ENCODE measurements around the gene CAPZB. TPM values are rescaled to one million over a fixed set of nuclear protein-coding genes. Genes with fewer than 3 reads are reported as not detected.
A peak's percentile ranks its signal among the peaks of the same experiment; 100 is the strongest.

The CAPZB gene
- total RNA-seq, 3 donors from 2014 or later: 112 to 114 (median 113) TPM

DNA sequence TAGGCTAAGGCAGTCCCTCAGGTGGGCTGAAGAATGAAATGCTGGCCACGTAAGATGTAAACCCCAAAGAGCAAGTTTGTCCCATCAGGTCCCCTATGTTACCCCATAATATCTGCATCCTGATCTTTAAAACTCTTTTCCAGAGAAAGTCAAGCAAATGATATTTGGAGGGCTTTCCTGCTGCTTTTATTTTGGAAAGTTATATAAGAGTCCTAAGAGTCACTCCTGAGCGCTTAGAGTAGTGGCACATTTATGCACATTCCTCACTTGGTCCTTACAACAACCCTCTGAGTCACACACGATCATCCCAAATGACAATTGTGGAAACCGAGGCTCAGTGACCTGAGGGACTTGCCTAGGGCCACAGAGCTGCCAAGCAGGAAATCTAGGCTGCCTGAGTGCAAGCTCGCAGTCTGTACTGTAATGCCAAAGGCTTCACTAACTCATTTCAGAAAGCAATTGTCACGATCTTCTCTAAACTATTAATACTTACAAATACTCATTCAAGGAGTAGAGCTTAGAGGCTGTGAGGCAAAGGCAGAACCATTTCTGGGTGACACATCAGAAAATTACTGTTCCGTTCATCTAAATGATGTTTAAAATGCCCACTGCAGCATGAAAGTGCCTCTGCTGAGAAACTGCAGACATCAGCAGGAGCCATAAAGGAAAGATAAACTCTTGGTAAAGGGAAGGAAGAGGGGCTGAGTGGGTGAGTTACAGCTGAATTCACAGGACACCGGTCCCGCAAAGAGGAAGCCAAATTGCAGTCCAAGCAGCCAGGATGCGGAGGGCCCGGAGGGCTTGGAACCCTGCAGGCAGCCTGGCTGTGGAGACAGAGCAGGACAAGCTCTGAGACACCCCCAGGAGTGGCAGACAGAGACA, 30.8 kb downstream of the CAPZB start:
- Histone ChIP-seq H3K4me3 (peak overlapping the region in 1 of 3 donors; percentile 24), H3K27me3 (no peaks in the 10 kb centered on the region), H3K27ac (peak overlapping the region; percentile 33 to 69), H3K36me3 (no peaks in the 10 kb centered on the region), H3K9me3 (no peaks in the 10 kb centered on the region), H3K4me1 (peaks cover 17 to 39% of the 10 kb centered on the region in 2 donors)
- no peak for DNase-seq (ENCODE audit: low spot score in 2 of 2)
- TF ChIP-seq, protein P1, sequence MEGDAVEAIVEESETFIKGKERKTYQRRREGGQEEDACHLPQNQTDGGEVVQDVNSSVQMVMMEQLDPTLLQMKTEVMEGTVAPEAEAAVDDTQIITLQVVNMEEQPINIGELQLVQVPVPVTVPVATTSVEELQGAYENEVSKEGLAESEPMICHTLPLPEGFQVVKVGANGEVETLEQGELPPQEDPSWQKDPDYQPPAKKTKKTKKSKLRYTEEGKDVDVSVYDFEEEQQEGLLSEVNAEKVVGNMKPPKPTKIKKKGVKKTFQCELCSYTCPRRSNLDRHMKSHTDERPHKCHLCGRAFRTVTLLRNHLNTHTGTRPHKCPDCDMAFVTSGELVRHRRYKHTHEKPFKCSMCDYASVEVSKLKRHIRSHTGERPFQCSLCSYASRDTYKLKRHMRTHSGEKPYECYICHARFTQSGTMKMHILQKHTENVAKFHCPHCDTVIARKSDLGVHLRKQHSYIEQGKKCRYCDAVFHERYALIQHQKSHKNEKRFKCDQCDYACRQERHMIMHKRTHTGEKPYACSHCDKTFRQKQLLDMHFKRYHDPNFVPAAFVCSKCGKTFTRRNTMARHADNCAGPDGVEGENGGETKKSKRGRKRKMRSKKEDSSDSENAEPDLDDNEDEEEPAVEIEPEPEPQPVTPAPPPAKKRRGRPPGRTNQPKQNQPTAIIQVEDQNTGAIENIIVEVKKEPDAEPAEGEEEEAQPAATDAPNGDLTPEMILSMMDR (IDR thresholded peaks at IDR 0.05): no peak
- TF ChIP-seq POLR2A (IDR thresholded peaks at IDR 0.05): no peak
- intact Hi-C loops (cut with DNase I; ENCODE audit: low total_unique reads): no loop called here

GRCh38 chr1:19453741-19454201, 31.6 kb downstream of the CAPZB start:
- Histone ChIP-seq H3K27me3 (no peaks in the 10 kb centered on the region), H3K4me3 (no peak overlapping the region), H3K27ac (peak overlapping the region; percentile 33 to 69), H3K4me1 (peaks cover 19 to 37% of the 10 kb centered on the region in 2 donors), H3K9me3 (no peaks in the 10 kb centered on the region), H3K36me3 (no peaks in the 10 kb centered on the region)
- intact Hi-C loops (cut with DNase I; ENCODE audit: low total_unique reads): loop anchor here (1.0 kb wide), 1 partner anchor 45 kb away; no protein-coding TSS in a partner anchor
- DNase-seq (ENCODE audit: low spot score in 2 of 2): no peak
- TF ChIP-seq POLR2AphosphoS5 (IDR thresholded peaks at IDR 0.05) (no peak), POLR2A (IDR thresholded peaks at IDR 0.05) (no peak)
- TF ChIP-seq, protein P1 (IDR thresholded peaks at IDR 0.05): no peak

GRCh38 chr1:19452221-19452663, 33.1 kb downstream of the CAPZB start:
- Histone ChIP-seq H3K4me3 (no peak overlapping the region), H3K9me3 (no peaks in the 10 kb centered on the region), H3K4me1 (peaks cover 23 to 39% of the 10 kb centered on the region in 2 donors), H3K27me3 (no peaks in the 10 kb centered on the region), H3K36me3 (no peaks in the 10 kb centered on the region), H3K27ac (peak overlapping the region; percentile 63 to 88)
- TF ChIP-seq POLR2A (IDR thresholded peaks at IDR 0.05) (no peak), POLR2AphosphoS5 (IDR thresholded peaks at IDR 0.05) (no peak)
- TF ChIP-seq, protein P1 (IDR thresholded peaks at IDR 0.05): no peak
- no peak for DNase-seq (ENCODE audit: low spot score in 2 of 2)
- intact Hi-C loops (cut with DNase I; ENCODE audit: low total_unique reads): no loop called here

- no peak for DNase-seq (ENCODE audit: low spot score in 2 of 2)
- Histone ChIP-seq H3K9me3 (no peaks in the 10 kb centered on the region), H3K36me3 (no peaks in the 10 kb centered on the region), H3K4me3 (no peak overlapping the region), H3K27me3 (no peaks in the 10 kb centered on the region), H3K27ac (peak overlapping the region; percentile 63 to 81), H3K4me1 (peaks cover 25 to 47% of the 10 kb centered on the region in 2 donors)
- TF ChIP-seq, protein P1 (IDR thresholded peaks at IDR 0.05): no peak
- peak in 2 of 3 donors; percentile 42 to 51 for TF ChIP-seq POLR2AphosphoS5 (IDR thresholded peaks at IDR 0.05)
- TF ChIP-seq POLR2A (IDR thresholded peaks at IDR 0.05): no peak
- intact Hi-C loops (cut with DNase I; ENCODE audit: low total_unique reads): loop anchor here (1.0 kb wide), 1 partner anchor 8 kb away; no protein-coding TSS in a partner anchor
Observed at GRCh38 chr1:19450811-19451515, 34.4 kb downstream of the CAPZB start.

All from breast epithelium (tissue), 4 donors.